GM12878 (cell line): ENCODE data around the gene FBXL7. TPM values are rescaled to one million over a fixed set of nuclear protein-coding genes. Genes with fewer than 3 reads are reported as not detected.

Experiments used
- ATAC-seq: fragments of 200-7000 bp; cut with Tn5 transposase; 3 replicates; pipeline ENCODE4 v1.9.1; 2020; ENCODE audit warnings: mild to moderate bottlenecking, moderate library complexity
- BruUV-seq: library from RNA; stranded (reverse); fragments of 400-500 nt; replicated peaks from 2 replicates; lab custom pipeline; 2021; lab: Mats Ljungman, UMichigan
- CTCF ChIA-PET: fragments of 300-600 bp; sonication (Branson Sonifier 250); formaldehyde crosslinking; extraction: SDS; loops from one replicate; lab custom pipeline; 2021; ENCODE audit warnings: inconsistent platforms; lab: Yijun Ruan, JAX
- POLR2A ChIA-PET: fragments of 350-600 bp; formaldehyde crosslinking; extraction: SDS; loops from one replicate; lab custom pipeline; 2021; ENCODE audit warnings: inconsistent platforms; lab: Charles Lee
- RAD21 ChIA-PET: fragments of 300-600 bp; sonication (Branson Sonifier 250); formaldehyde crosslinking; loops from one replicate; lab custom pipeline; 2023; ENCODE audit warnings: antibody characterized with exemption; ENCODE audit not compliant: unreplicated experiment; lab: Charles Lee
- SMC1A ChIA-PET: fragments of 300-600 bp; sonication (Branson Sonifier 250); formaldehyde crosslinking; loops from one replicate; lab custom pipeline; 2023; ENCODE audit not compliant: unreplicated experiment, uncharacterized antibody; lab: Charles Lee
- DNase-seq: peaks from one replicate; pipeline ENCODE4 v3.0.0-alpha.2; 2011; ENCODE audit warnings: low read depth, low spot score
- FAIRE-seq: peaks from 3 replicates; lab custom pipeline; 2011; peaks lifted over from hg19 to GRCh38; lab: Jason Lieb, UNC
- H2AFZ ChIP-seq: 2 replicates; pipeline ENCODE4 v1.6.0; 2011; ENCODE audit warnings: low read depth, low read length, control low read depth; ENCODE audit not compliant: control insufficient read depth
- H3K27ac ChIP-seq: 2 replicates; pipeline ENCODE4 v1.5.1; 2011; ENCODE audit warnings: control low read depth; ENCODE audit not compliant: control insufficient read depth, insufficient read depth
- H3K27me3 ChIP-seq, 2 experiments: replicated peaks in 1 of 2; 2 replicates each; pipeline versions ENCODE4 v1.6.0 to v1.6.1; 2011; ENCODE audit warnings: low read length in 1 of 2; ENCODE audit not compliant: control insufficient read depth in 2 of 2, insufficient read depth in 2 of 2
- H3K36me3 ChIP-seq, 2 experiments: 2 replicates each; pipeline ENCODE4 v1.5.1; 2011; ENCODE audit warnings: low read length in 1 of 2; ENCODE audit not compliant: control insufficient read depth in 2 of 2, insufficient read depth in 2 of 2
- H3K4me1 ChIP-seq: 2 replicates; pipeline ENCODE4 v1.6.1; 2011; ENCODE audit warnings: mild to moderate bottlenecking, low read length, moderate library complexity, mixed read lengths; ENCODE audit not compliant: control insufficient read depth, insufficient read depth
- H3K4me2 ChIP-seq: 2 replicates; pipeline ENCODE4 v1.6.0; 2011; ENCODE audit warnings: control low read depth; ENCODE audit not compliant: control insufficient read depth, insufficient read depth
- H3K4me3 ChIP-seq: fragments of 200-600 bp; sonication (generic); 2 replicates; pipeline ENCODE4 v1.5.1; 2016
- H3K79me2 ChIP-seq: 2 replicates; pipeline ENCODE4 v1.6.0; 2011; ENCODE audit warnings: low read length; ENCODE audit not compliant: control insufficient read depth, insufficient read depth
- H3K9ac ChIP-seq: 2 replicates; pipeline ENCODE4 v1.8.0; 2011; ENCODE audit warnings: low read length, control low read depth, mixed read lengths; ENCODE audit not compliant: control insufficient read depth, insufficient read depth
- H3K9me3 ChIP-seq: replicated peaks from 3 replicates; pipeline ENCODE4 v1.5.1; 2011; ENCODE audit warnings: mild to moderate bottlenecking, low read length; ENCODE audit not compliant: control insufficient read depth, insufficient read depth
- H4K20me1 ChIP-seq: 2 replicates; pipeline ENCODE4 v1.6.0; 2011; ENCODE audit not compliant: control insufficient read depth, insufficient read depth
- E4F1 ChIP-seq: fragments of 450-650 bp; IDR thresholded peaks from 2 replicates; pipeline ENCODE4 v1.6.1; 2018; ENCODE audit warnings: borderline replicate concordance, mild to moderate bottlenecking; ENCODE audit not compliant: partially characterized antibody
- ETV6 ChIP-seq, 2 experiments: fragments of 450-650 bp in 1 of 2; IDR thresholded peaks in 1 of 2; conservative IDR thresholded peaks in 1 of 2; 2 replicates each; pipeline ENCODE4 v1.6.1; 2014; ENCODE audit warnings: antibody characterized with exemption in 1 of 2, borderline replicate concordance in 1 of 2, low read depth in 1 of 2, mild to moderate bottlenecking in 1 of 2, moderate library complexity in 1 of 2
- FOXK2 ChIP-seq: fragments of 450-650 bp; IDR thresholded peaks from 2 replicates; pipeline ENCODE4 v1.6.1; 2017; ENCODE audit warnings: mild to moderate bottlenecking, moderate library complexity
- FOXM1 ChIP-seq: IDR thresholded peaks from 2 replicates; pipeline ENCODE4 v1.6.1; 2012; ENCODE audit warnings: low read depth, mild to moderate bottlenecking, inconsistent platforms, low read length, moderate library complexity
- GATAD2B ChIP-seq: fragments of 450-650 bp; conservative IDR thresholded peaks from 2 replicates; pipeline ENCODE4 v1.6.1; 2017; ENCODE audit warnings: low read depth, mild to moderate bottlenecking, moderate library complexity
- HDGF ChIP-seq: fragments of 450-650 bp; IDR thresholded peaks from 2 replicates; pipeline ENCODE4 v1.6.1; 2016; ENCODE audit warnings: antibody characterized with exemption
- IRF5 ChIP-seq: fragments of 450-650 bp; IDR thresholded peaks from 2 replicates; pipeline ENCODE4 v1.6.1; 2017; ENCODE audit warnings: borderline replicate concordance
- POLR2AphosphoS5 ChIP-seq: IDR thresholded peaks from 2 replicates; pipeline ENCODE4 v1.6.1; 2011; ENCODE audit warnings: mild to moderate bottlenecking, low read length, inconsistent platforms
- POU2F2 ChIP-seq: IDR thresholded peaks from 3 replicates; pipeline ENCODE4 v1.6.1; 2011; ENCODE audit warnings: low read depth, mild to moderate bottlenecking, low read length, borderline replicate concordance
- RCOR1 ChIP-seq: conservative IDR thresholded peaks from 2 replicates; pipeline ENCODE4 v1.6.1; 2012; ENCODE audit warnings: low read depth, low read length, improper control_type of control experiment
- RELA ChIP-seq: fragments of 450-650 bp; IDR thresholded peaks from 2 replicates; pipeline ENCODE4 v1.8.0; 2014; ENCODE audit warnings: borderline replicate concordance; ENCODE audit not compliant: partially characterized antibody
- RELB ChIP-seq: fragments of 450-650 bp; IDR thresholded peaks from 2 replicates; pipeline ENCODE4 v1.6.1; 2017; ENCODE audit warnings: low read depth, mild to moderate bottlenecking, moderate library complexity
- USF2 ChIP-seq: IDR thresholded peaks from 2 replicates; pipeline ENCODE4 v1.6.1; 2011; ENCODE audit warnings: low read depth, low read length, improper control_type of control experiment, borderline replicate concordance
- ZBTB11 ChIP-seq: fragments of 450-650 bp; formaldehyde crosslinking; IDR thresholded peaks from 2 replicates; pipeline ENCODE4 v1.5.0; 2022; ENCODE audit warnings: mild to moderate bottlenecking, missing genetic modification characterization
- WGBS: methylation state at CpG from one replicate; pipeline ENCODE4 v1.1.6; 2016; ENCODE audit warnings: low lambda C conversion rate; ENCODE audit not compliant: insufficient replicate concordance, insufficient coverage; ENCODE audit errors: missing lambda C conversion rate; 5-methylcytosine and 5-hydroxymethylcytosine counted together
- in situ Hi-C: fragments of 300-500 bp; cut with MboI; formaldehyde crosslinking; loops from 9 replicates; pipeline ENCODE4 v1.14.3; 2018; ENCODE audit warnings: mixed read lengths
- intact Hi-C: fragments of 100-400 bp; cut with micrococcal nuclease; formaldehyde crosslinking; loops from one replicate; pipeline ENCODE4 v1.14.2; 2022; ENCODE audit not compliant: unreplicated experiment
- polyA plus RNA-seq, 11 experiments: library from polyadenylated mRNA; depleted of rRNA in 4 of 11; unstranded in 6 of 11; stranded (reverse) in 5 of 11; fragments of >200 nt; fragmentation: Nextera tagmentation in 4 of 11; fragmentation: Illumina TruSeq in 1 of 11; extraction: Ambion mirVana in 4 of 11; extraction: Trizol in 1 of 11; gene quantifications; 1 replicate in 1 of 11; 2 replicates in 10 of 11; pipeline versions ENCODE4 v1.2.1 to v1.2.3, GENCODE V29; 2011 to 2016; ENCODE audit warnings: inconsistent platforms in 2 of 11, missing spikeins in 2 of 11, low read depth in 1 of 11
- total RNA-seq, 4 experiments: library from RNA; depleted of rRNA in 3 of 4; stranded (reverse); fragments of >200 nt in 3 of 4; fragmentation: Illumina TruSeq in 1 of 4; extraction: Trizol in 1 of 4; gene quantifications; 2 replicates each; pipeline versions ENCODE4 v1.2.1 to v1.2.3, GENCODE V29; 2013 to 2021

The FBXL7 gene
- total and polyA plus RNA-seq, 10 of the 15 experiments (the other 5 are each of a cell fraction or from before 2014, with no cell fraction given) = 0.03 to 0.44 (median 0.16) TPM

GRCh38 chr5:15717001-15717400 lies 217.0 kb downstream of the FBXL7 start:
- Histone ChIP-seq H4K20me1 (no peaks in the 10 kb centered on the region), H3K79me2 (no peaks in the 10 kb centered on the region), H3K4me3 (no peak overlapping the region), H3K9ac (no peak overlapping the region), H3K27me3 (no peaks in the 10 kb centered on the region), H3K9me3 (no peaks in the 10 kb centered on the region), H3K27ac (no peak overlapping the region), H2AFZ (no peak overlapping the region), H3K4me2 (no peak overlapping the region), H3K36me3 (no peaks in the 10 kb centered on the region), H3K4me1 (no peaks in the 10 kb centered on the region)
- BruUV-seq = no TSS peak
- in situ Hi-C loops = no loop called here
- DNase-seq = no peak
- FAIRE-seq = no peak
- SMC1A ChIA-PET = no interaction called here
- POLR2A ChIA-PET = no interaction called here
- intact Hi-C loops = no loop called here
- CTCF ChIA-PET = no interaction called here
- WGBS = 12% methylated on average over 4 of the region's 4 CpGs
- ATAC-seq = no peak
- RAD21 ChIA-PET = no interaction called here
- TF ChIP-seq USF2 (no peak), GATAD2B (no peak), RCOR1 (no peak), FOXM1 (no peak), E4F1 (no peak), RELA (no peak), ETV6 (conservative IDR thresholded peaks at IDR 0.05 in 1 of 2, IDR thresholded peaks at IDR 0.05 in 1 of 2; ENCODE audit: borderline replicate concordance in 1 of 2, low read depth in 1 of 2) (no peak), POU2F2 (no peak), ZBTB11 (CRISPR knock-in tag) (no peak), RELB (no peak), HDGF (no peak), IRF5 (no peak), POLR2AphosphoS5 (no peak), FOXK2 (no peak)
